ENCODE results near the gene ST3GAL5.

The ST3GAL5 gene

DNA sequence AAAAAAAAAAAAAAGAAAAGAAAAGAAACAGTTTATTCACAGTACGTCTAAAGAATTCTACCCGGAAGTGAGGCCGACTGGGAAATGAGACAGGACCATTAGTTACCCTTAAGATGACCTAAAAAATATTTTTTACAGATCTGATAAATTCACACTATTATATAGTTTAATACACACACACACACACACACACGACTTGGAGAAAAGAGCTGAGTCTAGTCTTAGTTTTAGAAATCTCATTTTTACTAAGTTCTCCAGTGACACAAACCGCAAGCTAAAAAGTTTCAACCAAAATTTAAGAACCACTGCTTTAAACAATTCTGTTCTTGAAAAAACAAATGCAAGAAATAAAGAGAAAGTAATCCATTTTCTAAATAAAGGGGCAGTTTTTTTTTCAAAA is 27.1 kb downstream of the ST3GAL5 start:
- TF ChIP-seq JUND (IDR thresholded peaks at IDR 0.05; ENCODE audit: low read depth) = no peak

DNA sequence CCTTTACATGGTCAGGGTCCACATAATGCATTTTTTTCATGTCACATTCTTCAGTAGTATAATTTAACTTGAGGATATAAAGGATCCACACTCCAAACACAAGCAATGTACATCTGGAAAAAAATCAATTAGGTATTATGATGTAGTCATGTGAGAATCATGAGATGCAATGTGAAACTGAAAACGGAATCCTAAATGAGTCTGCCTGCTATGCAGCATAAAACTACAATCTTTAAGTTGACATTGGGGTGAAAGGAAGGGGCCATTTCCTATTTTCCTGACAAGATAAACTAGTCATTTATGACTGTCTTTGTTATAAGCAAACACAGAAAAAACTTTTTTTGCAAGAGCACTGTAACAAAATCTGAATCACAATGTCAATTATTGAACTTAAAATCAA is 27.6 kb downstream of the ST3GAL5 start:
- in situ Hi-C loops (cut with HindIII; ENCODE audit: low pct_unique_long_range_greater_than_20kb, low sequenced_read_pairs) = no loop called here
- no peak for TF ChIP-seq JUND (IDR thresholded peaks at IDR 0.05; ENCODE audit: low read depth)
- DNase-seq (ENCODE audit: low read depth in 1 of 2, low spot score in 1 of 2) = no peak

More for the DNA sequence above, 27.1 kb downstream of the ST3GAL5 start:
- in situ Hi-C loops (cut with HindIII; ENCODE audit: low pct_unique_long_range_greater_than_20kb, low sequenced_read_pairs) = no loop called here
- no peak for DNase-seq (ENCODE audit: low read depth in 1 of 2, low spot score in 1 of 2)

DNA sequence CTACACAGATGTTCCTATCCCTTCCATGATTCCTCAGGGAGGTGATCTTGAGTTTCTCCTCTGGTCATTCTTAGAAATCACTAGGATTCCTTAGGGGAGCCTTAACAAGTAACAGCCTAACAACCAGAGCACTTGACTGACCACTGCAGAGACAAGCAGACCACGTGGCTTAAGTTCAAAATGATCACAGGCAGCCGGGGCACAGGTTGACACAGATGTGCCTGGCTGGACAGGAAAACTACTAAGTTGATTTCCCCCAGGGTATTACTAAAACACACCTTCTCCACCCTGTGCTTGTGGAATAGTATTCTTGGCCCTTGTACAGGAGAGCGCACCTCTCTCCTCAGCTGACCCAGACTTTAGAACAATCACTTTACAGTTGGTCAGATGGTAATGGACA is 29.9 kb downstream of the ST3GAL5 start:
- in situ Hi-C loops (cut with HindIII; ENCODE audit: low pct_unique_long_range_greater_than_20kb, low sequenced_read_pairs) = no loop called here
- no peak for DNase-seq (ENCODE audit: low read depth in 1 of 2, low spot score in 1 of 2)
- TF ChIP-seq JUND (IDR thresholded peaks at IDR 0.05; ENCODE audit: low read depth) = no peak

DNA sequence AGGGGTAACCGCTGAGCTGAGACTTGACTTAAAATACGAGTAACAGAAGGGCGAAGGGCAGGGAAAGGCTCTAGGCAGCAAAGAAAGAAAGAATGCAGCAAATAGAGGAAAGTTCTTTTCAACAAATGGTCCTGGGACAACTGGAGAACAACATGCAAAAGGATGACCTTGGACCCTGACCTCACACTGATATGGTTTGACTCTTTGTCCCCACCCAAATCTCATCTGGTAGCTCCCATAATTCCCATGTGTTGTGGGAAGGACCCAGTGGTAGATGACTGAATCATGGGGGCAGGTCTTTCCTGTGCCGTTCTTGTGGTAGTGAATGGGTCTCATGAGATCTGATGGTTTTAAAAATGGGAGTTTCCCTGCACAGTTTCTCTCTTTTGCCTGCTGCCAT is 33.9 kb downstream of the ST3GAL5 start:
- in situ Hi-C loops (cut with HindIII; ENCODE audit: low pct_unique_long_range_greater_than_20kb, low sequenced_read_pairs) = no loop called here
- no peak for TF ChIP-seq JUND (IDR thresholded peaks at IDR 0.05; ENCODE audit: low read depth)
- no peak for DNase-seq (ENCODE audit: low read depth in 1 of 2, low spot score in 1 of 2)

DNA sequence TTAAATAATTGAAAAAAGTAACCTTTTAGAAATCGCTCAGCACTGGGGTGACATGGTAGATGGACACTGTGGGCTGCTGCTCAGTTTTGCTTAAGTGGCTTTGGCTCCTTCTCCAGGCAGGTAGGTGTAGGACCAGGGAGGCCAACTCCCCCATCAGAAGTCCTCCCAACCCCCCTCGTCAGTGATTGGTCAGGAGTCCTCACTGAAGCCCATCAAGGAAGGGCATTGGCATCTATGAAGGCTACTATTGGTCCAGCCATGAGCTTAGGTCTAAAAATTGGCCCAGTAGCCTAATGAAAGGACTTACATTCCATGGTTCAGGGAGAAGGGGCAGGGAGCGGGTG is 34.7 kb downstream of the ST3GAL5 start:
- in situ Hi-C loops (cut with HindIII; ENCODE audit: low pct_unique_long_range_greater_than_20kb, low sequenced_read_pairs) = no loop called here
- TF ChIP-seq JUND (IDR thresholded peaks at IDR 0.05; ENCODE audit: low read depth) = no peak
- DNase-seq (ENCODE audit: low read depth in 1 of 2, low spot score in 1 of 2) = no peak

DNA sequence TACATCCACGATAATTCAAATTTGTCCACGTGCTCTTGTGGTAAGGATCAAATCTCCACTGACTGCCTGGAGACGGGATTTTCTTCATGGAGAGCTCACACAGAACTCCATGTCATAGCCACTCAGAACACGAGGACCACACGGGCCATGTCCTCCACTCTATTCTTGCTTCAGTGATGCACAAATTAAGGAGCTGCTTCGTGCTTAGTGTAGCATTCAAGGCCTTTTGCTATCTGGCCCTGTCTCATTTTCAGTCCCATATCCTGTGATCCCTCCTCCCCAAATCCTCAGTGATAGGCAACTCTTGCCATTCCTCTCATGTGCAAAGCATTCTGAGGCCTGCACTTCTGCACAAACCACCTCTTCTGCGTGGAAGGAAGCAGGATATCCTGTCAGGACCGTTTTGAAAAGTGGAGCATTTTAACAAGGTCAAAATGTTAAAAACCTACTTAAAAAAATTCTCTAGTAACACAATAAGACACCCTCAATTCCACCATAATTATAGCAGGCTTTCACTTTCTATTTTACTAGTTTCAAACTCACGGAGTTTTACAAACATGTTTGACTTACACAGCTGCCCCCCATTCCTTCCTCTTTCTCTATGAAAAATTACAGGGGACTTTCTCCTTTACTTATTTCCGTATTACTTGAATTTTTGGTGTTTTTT is 35.2 kb downstream of the ST3GAL5 start:
- no peak for DNase-seq (ENCODE audit: low read depth in 1 of 2, low spot score in 1 of 2)
- in situ Hi-C loops (cut with HindIII; ENCODE audit: low pct_unique_long_range_greater_than_20kb, low sequenced_read_pairs) = no loop called here
- TF ChIP-seq JUND (IDR thresholded peaks at IDR 0.05; ENCODE audit: low read depth) = no peak

DNA sequence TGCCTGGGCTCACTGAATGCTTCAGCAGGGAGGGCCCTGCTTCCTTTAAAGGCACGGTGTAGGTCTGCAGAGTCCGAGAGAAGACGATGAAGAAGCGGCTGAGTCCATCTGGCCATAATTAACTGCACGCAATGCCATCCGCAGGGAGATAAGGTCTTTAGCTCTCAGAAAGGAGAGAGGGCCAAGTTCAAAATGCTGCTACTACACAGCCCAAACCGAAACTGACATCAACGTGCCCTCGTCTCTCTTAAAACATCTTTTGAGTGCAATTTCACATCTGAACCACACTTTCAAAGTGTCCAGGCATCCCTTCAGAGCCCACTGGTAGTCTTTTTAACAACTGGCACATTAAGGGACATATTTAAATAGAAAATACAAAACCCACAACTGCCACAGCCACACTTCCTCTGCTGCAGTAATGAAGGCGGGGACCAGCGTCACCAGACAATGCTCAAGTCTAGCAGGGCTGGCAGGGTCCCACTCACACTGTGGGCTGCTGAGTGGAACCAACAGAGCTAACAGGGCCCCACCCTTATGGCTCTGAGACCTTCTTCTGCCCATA is 35.8 kb downstream of the ST3GAL5 start:
- in situ Hi-C loops (cut with HindIII; ENCODE audit: low pct_unique_long_range_greater_than_20kb, low sequenced_read_pairs) = no loop called here

DNA sequence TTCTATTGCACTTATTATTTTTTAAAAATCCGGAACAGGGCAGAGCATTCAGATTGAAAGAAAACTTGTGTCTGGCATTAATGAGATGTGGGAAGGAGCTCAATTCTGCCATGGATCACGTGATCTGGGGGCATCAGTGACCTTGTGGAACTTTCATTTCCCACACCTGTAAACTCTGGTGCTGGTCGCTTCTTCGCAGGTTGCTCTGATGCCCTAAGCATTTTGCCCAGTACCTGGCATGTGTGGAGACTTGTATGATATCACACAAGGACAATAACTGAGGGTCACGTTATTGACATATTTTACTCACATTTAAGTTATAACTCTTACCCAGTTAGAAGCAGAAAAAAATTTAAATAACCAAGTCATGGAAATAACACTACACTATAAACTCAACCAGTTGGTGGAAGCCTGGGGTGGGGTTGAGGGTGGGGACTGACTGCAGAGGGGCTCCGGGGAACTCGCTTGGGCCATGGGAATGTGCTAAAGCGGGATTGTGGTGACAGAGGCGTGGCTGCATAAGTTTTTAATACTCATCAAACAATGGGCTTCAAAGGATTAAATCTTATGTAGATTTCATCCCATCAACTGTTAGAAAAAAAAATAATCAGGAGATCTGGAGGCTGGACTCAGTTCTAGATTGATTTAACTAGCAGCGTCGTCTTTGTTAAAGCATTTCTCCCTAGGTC is 36.5 kb downstream of the ST3GAL5 start:
- TF ChIP-seq JUND (IDR thresholded peaks at IDR 0.05; ENCODE audit: low read depth) = no peak
- DNase-seq (ENCODE audit: low read depth in 1 of 2, low spot score in 1 of 2) = no peak
- in situ Hi-C loops (cut with HindIII; ENCODE audit: low pct_unique_long_range_greater_than_20kb, low sequenced_read_pairs) = no loop called here

More for the DNA sequence above, 35.8 kb downstream of the ST3GAL5 start:
- no peak for TF ChIP-seq JUND (IDR thresholded peaks at IDR 0.05; ENCODE audit: low read depth)
- DNase-seq (ENCODE audit: low read depth in 1 of 2, low spot score in 1 of 2) = no peak

DNA sequence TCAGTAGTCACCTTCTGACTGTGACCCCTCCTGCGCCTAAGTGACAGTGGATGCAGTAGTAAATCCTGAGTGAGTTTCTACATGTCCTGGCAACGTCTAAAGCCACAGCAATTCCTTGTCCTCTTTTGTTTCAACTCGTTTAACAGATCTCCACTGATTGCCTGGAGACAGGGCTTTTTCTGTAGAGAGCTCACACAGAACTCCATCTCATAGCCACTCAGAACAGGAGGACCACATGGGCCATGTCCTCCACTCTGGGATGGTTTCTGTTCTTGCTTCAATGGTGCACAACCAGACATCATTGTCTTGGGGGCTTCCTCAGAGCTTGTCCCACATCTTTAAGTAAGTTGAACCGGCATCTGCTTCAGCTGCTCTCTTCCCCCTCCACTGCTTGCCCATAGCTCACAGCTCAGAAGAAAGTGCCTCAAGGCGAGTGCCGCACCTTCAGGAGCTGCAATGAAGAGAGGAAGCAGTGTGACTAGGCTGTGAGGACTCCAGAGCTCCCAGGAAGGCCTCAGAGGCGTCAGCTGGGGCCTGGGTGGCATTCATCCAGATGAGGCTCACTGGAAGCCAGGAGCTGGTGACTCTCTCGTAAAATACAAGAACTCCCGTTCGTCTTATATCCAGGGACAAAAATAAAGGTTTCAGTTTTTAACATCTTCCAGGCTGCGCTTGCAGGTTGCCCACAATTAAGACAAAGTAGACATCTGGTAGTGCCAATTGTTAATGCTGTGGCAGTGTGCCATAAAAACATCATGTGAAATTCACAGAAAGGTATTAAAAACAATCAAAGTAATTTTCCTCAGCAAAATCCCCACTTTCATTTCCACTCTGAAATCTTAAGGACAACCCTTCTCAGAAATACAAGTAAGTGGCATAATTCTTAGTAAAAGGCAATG is 37.3 kb downstream of the ST3GAL5 start:
- DNase-seq (ENCODE audit: low read depth in 1 of 2, low spot score in 1 of 2) = no peak
- no peak for TF ChIP-seq JUND (IDR thresholded peaks at IDR 0.05; ENCODE audit: low read depth)
- in situ Hi-C loops (cut with HindIII; ENCODE audit: low pct_unique_long_range_greater_than_20kb, low sequenced_read_pairs) = no loop called here

DNA sequence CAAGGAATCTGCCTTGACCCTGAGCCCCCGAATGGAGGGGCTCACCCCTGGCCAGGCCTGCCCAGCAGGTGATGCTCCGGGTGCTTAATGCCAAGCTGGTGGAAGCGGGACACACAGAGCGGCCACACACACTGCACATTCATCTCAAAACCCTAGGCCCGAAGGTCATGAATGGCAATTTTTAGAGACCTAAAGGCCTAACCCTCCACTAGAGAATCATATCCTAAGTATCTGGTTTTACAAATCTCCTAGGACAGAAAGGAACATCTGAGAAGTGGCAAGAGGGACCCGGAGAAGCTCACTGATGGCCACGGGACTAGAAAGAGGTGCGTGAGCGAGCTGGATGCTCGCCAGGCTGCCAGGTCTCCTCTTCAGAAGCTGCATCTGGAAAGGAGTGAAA is 38.3 kb downstream of the ST3GAL5 start:
- TF ChIP-seq JUND (IDR thresholded peaks at IDR 0.05; ENCODE audit: low read depth) = no peak
- DNase-seq (ENCODE audit: low read depth in 1 of 2, low spot score in 1 of 2) = no peak
- in situ Hi-C loops (cut with HindIII; ENCODE audit: low pct_unique_long_range_greater_than_20kb, low sequenced_read_pairs) = no loop called here

DNA sequence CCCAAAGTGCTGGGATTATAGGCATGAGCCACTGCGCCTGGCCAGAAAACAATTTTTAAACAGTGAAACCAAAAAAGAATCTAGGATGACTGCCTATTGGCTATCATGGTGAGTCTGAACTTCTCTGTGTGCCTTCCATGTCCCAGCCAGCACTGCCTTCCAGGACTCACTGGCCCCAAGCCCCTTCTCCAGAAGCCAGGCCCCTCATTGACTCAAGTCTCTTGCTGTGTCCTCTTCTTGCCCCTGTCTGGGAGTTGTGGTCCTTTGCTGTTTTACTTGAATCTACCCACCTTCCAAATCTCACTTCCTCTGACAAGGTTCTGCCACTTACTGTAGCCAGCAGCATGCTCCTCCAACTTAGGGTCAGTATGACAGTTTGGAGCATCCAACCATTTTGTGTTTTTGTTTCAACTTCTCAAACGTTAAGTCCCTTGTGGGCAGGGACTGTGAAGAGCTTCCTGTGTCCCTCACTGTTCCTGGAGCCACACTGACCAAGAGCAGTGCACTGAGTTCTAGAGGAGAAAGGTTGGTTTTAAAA is 41.7 kb downstream of the ST3GAL5 start:
- in situ Hi-C loops (cut with HindIII; ENCODE audit: low pct_unique_long_range_greater_than_20kb, low sequenced_read_pairs) = no loop called here
- no peak for TF ChIP-seq JUND (IDR thresholded peaks at IDR 0.05; ENCODE audit: low read depth)
- no peak for DNase-seq (ENCODE audit: low read depth in 1 of 2, low spot score in 1 of 2)

DNA sequence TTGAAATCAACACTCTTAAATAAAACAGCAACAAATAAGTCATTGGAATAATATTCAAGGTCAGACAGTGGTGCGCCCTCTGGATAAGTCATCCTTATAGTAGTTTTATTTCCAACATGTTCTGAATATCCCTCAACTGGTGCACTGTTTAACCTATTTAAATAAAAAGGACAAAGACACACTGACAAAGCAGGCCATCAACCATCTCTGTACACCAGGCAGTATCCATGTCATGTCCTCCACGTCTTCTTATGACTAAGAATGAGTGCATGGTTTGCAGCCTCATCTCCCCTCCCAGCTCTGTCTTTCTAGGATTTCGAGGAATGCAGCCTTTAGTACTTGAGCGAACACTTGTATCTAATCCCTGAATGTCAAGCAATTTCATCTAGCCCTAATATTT is 42.4 kb downstream of the ST3GAL5 start:
- in situ Hi-C loops (cut with HindIII; ENCODE audit: low pct_unique_long_range_greater_than_20kb, low sequenced_read_pairs) = no loop called here
- DNase-seq (ENCODE audit: low read depth in 1 of 2, low spot score in 1 of 2) = no peak
- no peak for TF ChIP-seq JUND (IDR thresholded peaks at IDR 0.05; ENCODE audit: low read depth)

All from T47D (cell line).